ENCODE data around the gene SOD2.
"Not testable (repeated sequence)": the region's sequence is repeated elsewhere in the genome, so short reads cannot be mapped to it uniquely, and the experiment has no call there.

Gene SOD2

DNA sequence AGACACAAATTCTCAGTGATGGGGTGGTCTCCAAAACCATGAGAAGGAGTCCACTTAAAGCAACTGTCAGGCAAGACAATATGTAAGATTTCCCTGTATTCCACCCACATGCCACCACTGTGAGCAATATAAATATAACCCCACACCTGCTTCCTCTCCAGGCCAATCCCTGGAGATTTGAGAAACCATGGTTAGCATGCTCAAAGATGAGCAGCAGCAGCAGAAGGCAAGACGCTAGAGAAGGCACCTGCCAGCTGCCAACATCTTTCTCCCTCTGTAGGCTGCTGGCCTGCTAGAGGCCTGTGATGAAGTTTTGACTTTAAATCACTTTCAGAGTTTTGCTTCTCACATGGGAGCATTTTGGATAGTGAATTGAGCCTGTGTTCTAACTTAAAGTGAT is 7.9 kb upstream of the SOD2 start:
- no peak overlapping the region for H3K27ac ChIP-seq (ENCODE audit: insufficient read depth, low read length, poor library complexity, severe bottlenecking)
- DNase-seq, result no peak
- H3K4me1 ChIP-seq (ENCODE audit: control insufficient read depth, insufficient read depth, low read length, poor library complexity, severe bottlenecking), result no peaks in the 10 kb centered on the region
- H3K36me3 ChIP-seq (ENCODE audit: control insufficient read depth, insufficient read depth, low read length), result no peaks in the 10 kb centered on the region
- no peak overlapping the region for H3K4me3 ChIP-seq (ENCODE audit: insufficient read depth, low read depth, low read length, poor library complexity, severe bottlenecking)
- no peaks in the 10 kb centered on the region for H3K9me3 ChIP-seq (ENCODE audit: control insufficient read depth, low read length)
- H3K27me3 ChIP-seq (replicated peaks; ENCODE audit: control insufficient read depth, insufficient read depth, low read length, poor library complexity, severe bottlenecking), result no peaks in the 10 kb centered on the region

DNA sequence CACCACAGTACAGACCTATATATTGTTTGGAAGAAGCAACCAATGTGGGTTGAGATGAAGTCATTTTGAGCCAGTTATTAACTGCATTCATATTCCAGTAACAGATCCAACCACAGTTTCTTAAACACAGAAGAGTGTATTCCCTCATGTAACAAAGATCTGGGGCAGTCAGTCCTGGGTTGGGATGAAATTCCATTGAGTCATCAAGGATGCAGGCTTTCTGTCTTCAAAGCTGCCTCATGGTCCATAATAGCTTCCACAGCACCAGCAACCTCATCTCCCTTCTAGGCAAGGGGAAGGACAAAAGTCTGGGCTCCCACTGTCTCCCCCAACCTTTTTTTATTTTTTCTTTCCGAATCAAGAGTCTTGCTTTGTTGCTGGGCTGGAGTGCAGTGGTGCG is 2.9 kb upstream of the SOD2 start:
- peaks cover 19% of the 10 kb centered on the region for H3K4me1 ChIP-seq (ENCODE audit: control insufficient read depth, insufficient read depth, low read length, poor library complexity, severe bottlenecking)

DNA sequence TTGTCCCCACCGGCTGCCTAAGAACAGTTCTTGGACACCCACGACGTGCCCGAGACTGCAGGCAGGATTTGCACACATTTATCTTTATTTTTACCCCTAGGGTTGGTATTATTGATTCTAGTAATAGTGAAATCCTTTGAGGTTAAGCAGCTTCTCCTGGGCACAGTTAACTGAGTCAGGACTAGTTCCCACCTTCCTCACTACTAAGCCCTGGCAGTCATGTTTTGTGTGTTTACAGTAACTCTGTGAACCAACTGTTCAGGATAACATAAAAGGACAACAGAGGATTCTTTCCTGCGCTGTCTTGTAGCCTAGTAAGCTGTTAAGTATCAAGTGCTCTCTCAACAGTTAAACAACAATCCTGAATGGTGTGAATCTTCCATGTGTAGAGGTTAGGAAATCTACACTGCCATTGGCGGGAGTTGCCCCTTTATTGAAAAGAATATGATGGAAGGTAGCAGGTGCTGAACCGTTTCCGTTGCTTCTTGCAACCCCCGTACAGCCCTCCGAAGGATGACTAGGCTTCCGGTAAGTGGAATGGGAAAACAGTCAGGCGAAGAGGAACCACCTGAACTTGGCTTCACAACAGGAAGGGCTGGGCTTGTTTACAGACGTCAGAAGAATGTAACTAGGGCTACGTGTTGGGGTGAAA is 979 bp upstream of the SOD2 start:
- H3K9me3 ChIP-seq (ENCODE audit: control insufficient read depth, low read length), result no peaks in the 10 kb centered on the region
- peaks cover 5% of the 10 kb centered on the region for H3K36me3 ChIP-seq (ENCODE audit: control insufficient read depth, insufficient read depth, low read length)
- peak; percentile 25 to 61 (median 55) for DNase-seq
- peak overlapping the region; percentile 72 for H3K4me3 ChIP-seq (ENCODE audit: insufficient read depth, low read depth, low read length, poor library complexity, severe bottlenecking)
- H3K27ac ChIP-seq (ENCODE audit: insufficient read depth, low read length, poor library complexity, severe bottlenecking), result peak overlapping the region; percentile 78
- H3K27me3 ChIP-seq (replicated peaks; ENCODE audit: control insufficient read depth, insufficient read depth, low read length, poor library complexity, severe bottlenecking), result no peaks in the 10 kb centered on the region
- H3K4me1 ChIP-seq (ENCODE audit: control insufficient read depth, insufficient read depth, low read length, poor library complexity, severe bottlenecking), result peaks cover 19% of the 10 kb centered on the region

More for the DNA sequence above, 2.9 kb upstream of the SOD2 start:
- DNase-seq, result no peak
- Histone ChIP-seq H3K4me3 (ENCODE audit: insufficient read depth, low read depth, low read length, poor library complexity, severe bottlenecking) (no peak overlapping the region), H3K9me3 (ENCODE audit: control insufficient read depth, low read length) (no peaks in the 10 kb centered on the region), H3K27me3 (replicated peaks; ENCODE audit: control insufficient read depth, insufficient read depth, low read length, poor library complexity, severe bottlenecking) (no peaks in the 10 kb centered on the region), H3K36me3 (ENCODE audit: control insufficient read depth, insufficient read depth, low read length) (no peaks in the 10 kb centered on the region), H3K27ac (ENCODE audit: insufficient read depth, low read length, poor library complexity, severe bottlenecking) (no peak overlapping the region)

DNA sequence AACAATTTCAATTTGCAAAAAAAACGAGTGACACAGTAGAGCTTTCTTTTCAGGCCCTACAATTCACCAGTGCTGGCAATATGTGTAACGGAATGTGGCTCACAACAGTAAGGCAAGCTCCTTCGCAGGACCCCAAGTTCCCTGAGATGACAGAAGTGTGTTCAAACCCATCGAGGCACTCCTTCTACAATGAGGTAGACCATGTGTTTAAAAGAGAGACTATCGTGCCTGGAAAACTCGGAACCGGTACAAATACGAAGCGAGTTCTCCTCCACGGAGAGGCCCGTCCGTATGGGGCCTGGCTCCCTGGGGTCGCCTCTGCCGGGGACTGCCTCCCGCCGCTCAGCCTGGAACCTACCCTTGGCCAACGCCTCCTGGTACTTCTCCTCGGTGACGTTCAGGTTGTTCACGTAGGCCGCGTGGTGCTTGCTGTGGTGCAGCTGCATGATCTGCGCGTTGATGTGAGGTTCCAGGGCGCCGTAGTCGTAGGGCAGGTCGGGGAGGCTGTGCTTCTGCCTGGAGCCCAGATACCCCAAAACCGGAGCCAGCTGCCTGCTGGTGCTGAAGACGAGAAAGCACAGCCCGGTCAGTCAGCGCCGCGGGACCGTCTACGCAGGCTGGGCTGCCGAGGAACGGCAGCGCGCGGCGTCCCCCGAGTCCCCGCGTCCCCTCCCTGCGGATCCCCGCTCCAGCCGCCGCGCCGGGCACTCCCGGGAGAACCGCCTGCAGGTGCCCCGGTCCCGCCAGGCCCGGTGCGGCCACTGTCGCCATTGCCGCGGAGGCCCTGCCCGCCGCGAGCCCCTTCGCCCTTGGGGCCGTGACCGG is 526 bp downstream of the SOD2 start:
- peaks cover 19% of the 10 kb centered on the region for H3K4me1 ChIP-seq (ENCODE audit: control insufficient read depth, insufficient read depth, low read length, poor library complexity, severe bottlenecking)

DNA sequence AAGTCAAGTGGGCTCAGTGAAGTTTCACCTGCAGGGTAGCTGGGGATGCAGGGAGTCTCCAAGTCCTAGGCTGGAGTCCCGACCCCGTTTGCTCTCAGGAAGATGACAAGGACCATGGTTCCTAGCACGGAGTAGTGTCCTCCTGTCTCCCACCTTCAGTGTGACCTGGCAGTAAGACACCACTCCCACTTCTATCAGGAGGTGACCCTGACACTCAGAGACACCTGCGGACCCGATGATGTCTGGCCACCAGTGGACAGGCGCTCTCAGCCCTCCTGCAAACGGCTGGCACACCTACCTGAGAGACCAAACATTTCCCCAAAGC is 1.1 kb downstream of the SOD2 start:
- no peak for DNase-seq
- Histone ChIP-seq H3K4me1 (ENCODE audit: control insufficient read depth, insufficient read depth, low read length, poor library complexity, severe bottlenecking) (peaks cover 19% of the 10 kb centered on the region), H3K36me3 (ENCODE audit: control insufficient read depth, insufficient read depth, low read length) (peaks cover 5% of the 10 kb centered on the region), H3K27me3 (replicated peaks; ENCODE audit: control insufficient read depth, insufficient read depth, low read length, poor library complexity, severe bottlenecking) (no peaks in the 10 kb centered on the region), H3K27ac (ENCODE audit: insufficient read depth, low read length, poor library complexity, severe bottlenecking) (peak overlapping the region; percentile 78), H3K4me3 (ENCODE audit: insufficient read depth, low read depth, low read length, poor library complexity, severe bottlenecking) (peak overlapping the region; percentile 72), H3K9me3 (ENCODE audit: control insufficient read depth, low read length) (no peaks in the 10 kb centered on the region)

More for the DNA sequence above, 526 bp downstream of the SOD2 start:
- Histone ChIP-seq H3K27me3 (replicated peaks; ENCODE audit: control insufficient read depth, insufficient read depth, low read length, poor library complexity, severe bottlenecking) (no peaks in the 10 kb centered on the region), H3K9me3 (ENCODE audit: control insufficient read depth, low read length) (no peaks in the 10 kb centered on the region), H3K27ac (ENCODE audit: insufficient read depth, low read length, poor library complexity, severe bottlenecking) (peak overlapping the region; percentile 78), H3K36me3 (ENCODE audit: control insufficient read depth, insufficient read depth, low read length) (peaks cover 5% of the 10 kb centered on the region), H3K4me3 (ENCODE audit: insufficient read depth, low read depth, low read length, poor library complexity, severe bottlenecking) (peak overlapping the region; percentile 72)
- peak; percentile 10 to 36 (median 21) for DNase-seq

DNA sequence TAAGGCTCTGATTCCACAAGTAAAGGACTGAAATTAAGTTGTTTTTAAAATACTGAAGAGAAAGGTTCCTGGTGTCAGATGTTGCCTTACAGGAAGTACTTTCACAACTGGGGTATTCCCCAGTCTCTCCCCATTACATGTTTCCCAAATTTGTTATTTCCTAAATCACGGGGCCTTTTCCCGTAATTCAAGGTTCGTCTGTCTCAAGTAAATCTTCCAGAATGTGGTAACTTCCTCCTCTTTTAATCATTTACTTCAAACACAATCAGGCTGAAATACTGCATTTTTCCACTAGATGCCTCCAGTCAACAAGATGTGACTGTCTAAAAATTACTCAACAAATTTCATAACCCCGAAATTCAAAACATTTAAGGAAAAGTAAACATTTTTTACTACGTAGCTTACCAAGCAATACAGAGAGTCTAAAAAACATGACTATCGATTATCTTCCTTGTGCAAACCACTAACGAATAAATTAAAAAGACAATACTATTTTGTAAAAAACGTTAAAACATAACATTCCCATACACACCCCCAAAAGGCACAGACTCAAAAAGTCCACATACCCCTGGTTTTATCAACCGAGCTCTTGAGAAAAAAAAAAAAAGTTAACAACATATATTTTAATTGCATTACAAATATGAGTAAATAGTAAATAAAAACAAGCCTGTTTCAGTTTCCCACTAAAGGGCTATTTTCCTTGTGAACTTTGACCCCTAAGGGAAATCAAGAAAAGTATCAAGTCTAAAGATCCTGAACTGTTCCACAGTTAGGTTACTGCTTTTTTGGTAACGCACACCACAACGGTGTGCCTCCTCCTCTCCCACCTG is 1.7 kb downstream of the SOD2 start:
- no peak overlapping the region for H3K4me3 ChIP-seq (ENCODE audit: insufficient read depth, low read depth, low read length, poor library complexity, severe bottlenecking)
- DNase-seq, result no peak
- no peaks in the 10 kb centered on the region for H3K27me3 ChIP-seq (replicated peaks; ENCODE audit: control insufficient read depth, insufficient read depth, low read length, poor library complexity, severe bottlenecking)
- H3K9me3 ChIP-seq (ENCODE audit: control insufficient read depth, low read length), result no peaks in the 10 kb centered on the region
- H3K36me3 ChIP-seq (ENCODE audit: control insufficient read depth, insufficient read depth, low read length), result peaks cover 5% of the 10 kb centered on the region
- H3K27ac ChIP-seq (ENCODE audit: insufficient read depth, low read length, poor library complexity, severe bottlenecking), result peak overlapping the region; percentile 78
- H3K4me1 ChIP-seq (ENCODE audit: control insufficient read depth, insufficient read depth, low read length, poor library complexity, severe bottlenecking), result peaks cover 19% of the 10 kb centered on the region

DNA sequence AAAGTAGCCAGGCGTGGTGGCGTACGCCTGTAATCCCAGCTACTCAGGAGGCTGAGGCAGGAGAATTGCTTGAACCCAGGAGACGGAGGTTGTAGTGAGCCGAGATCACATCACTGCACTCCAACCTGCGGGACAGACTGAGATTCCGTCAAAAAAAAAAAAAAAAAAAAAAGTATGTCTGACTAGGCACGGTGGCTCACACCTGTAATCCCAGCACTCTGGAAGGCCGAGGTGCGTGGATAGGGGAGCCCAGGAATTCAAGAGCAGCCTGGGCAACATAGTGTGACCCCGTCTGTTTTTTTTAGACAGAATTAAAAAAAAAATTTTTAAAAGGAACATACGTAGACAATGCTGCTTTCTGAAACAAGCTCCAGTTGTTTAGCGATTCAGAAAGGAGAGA is 2.9 kb downstream of the SOD2 start:
- H3K4me3 ChIP-seq (ENCODE audit: insufficient read depth, low read depth, low read length, poor library complexity, severe bottlenecking); H3K27ac ChIP-seq (ENCODE audit: insufficient read depth, low read length, poor library complexity, severe bottlenecking): not testable (repeated sequence)

DNA sequence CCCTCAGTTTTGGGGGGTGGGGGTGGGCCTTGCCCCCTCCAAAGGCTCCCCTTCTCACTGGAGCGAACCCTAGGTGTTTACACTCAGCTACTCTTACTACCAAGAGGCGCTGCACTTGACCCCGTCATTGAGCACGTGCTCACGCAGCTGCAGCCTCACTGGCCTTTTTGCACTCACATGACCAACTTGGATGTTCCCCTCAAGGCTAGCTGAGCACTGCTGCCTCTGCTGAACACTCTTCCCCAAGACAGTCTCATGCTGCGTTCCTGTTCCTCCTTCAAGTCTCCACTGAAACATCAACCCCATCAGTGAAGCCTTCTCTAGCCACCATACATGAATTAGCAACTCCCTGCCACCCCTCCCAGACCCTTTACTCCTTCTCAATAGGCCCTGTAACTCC is 4.0 kb downstream of the SOD2 start:
- H3K4me1 ChIP-seq (ENCODE audit: control insufficient read depth, insufficient read depth, low read length, poor library complexity, severe bottlenecking), result peaks cover 14% of the 10 kb centered on the region
- H3K4me3 ChIP-seq (ENCODE audit: insufficient read depth, low read depth, low read length, poor library complexity, severe bottlenecking), result no peak overlapping the region
- no peaks in the 10 kb centered on the region for H3K27me3 ChIP-seq (replicated peaks; ENCODE audit: control insufficient read depth, insufficient read depth, low read length, poor library complexity, severe bottlenecking)
- DNase-seq, result no peak
- peaks cover 12% of the 10 kb centered on the region for H3K36me3 ChIP-seq (ENCODE audit: control insufficient read depth, insufficient read depth, low read length)
- H3K27ac ChIP-seq (ENCODE audit: insufficient read depth, low read length, poor library complexity, severe bottlenecking), result no peak overlapping the region
- H3K9me3 ChIP-seq (ENCODE audit: control insufficient read depth, low read length), result no peaks in the 10 kb centered on the region

More for the DNA sequence above, 2.9 kb downstream of the SOD2 start:
- H3K27me3 ChIP-seq (replicated peaks; ENCODE audit: control insufficient read depth, insufficient read depth, low read length, poor library complexity, severe bottlenecking); H3K36me3 ChIP-seq (ENCODE audit: control insufficient read depth, insufficient read depth, low read length); DNase-seq; H3K9me3 ChIP-seq (ENCODE audit: control insufficient read depth, low read length): not testable (repeated sequence)
- peaks cover 19% of the 10 kb centered on the region for H3K4me1 ChIP-seq (ENCODE audit: control insufficient read depth, insufficient read depth, low read length, poor library complexity, severe bottlenecking)

DNA sequence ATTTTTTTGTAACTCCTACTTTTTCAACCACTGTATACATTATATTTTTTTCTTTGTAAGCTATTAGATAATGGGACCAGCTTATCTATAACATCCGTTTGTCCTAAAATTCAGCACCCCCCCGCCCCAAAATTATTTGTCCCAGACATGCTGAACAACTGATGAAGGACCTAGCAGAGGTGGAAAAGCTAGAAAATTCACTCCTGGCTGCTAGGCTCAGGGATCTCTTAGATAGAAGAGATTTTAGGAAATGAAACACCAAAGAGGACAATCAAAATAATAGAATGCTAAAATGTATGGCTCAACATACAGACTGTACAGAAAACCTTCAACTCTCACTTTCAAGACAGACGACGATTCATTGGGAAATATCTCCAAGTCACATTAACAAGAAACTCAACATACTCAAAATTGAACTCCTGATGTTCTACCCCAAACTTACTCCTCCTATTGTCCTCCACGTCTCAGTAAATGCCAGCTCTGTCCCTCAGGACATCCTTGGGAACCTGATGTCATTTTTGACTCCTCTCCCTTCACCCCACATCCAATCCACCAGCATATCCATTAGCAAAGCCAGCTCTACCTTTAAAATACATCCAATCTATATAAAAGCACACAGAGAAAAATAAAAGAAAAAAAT is 4.7 kb downstream of the SOD2 start:
- Histone ChIP-seq H3K27ac (ENCODE audit: insufficient read depth, low read length, poor library complexity, severe bottlenecking) (no peak overlapping the region), H3K4me3 (ENCODE audit: insufficient read depth, low read depth, low read length, poor library complexity, severe bottlenecking) (no peak overlapping the region), H3K9me3 (ENCODE audit: control insufficient read depth, low read length) (no peaks in the 10 kb centered on the region), H3K36me3 (ENCODE audit: control insufficient read depth, insufficient read depth, low read length) (peaks cover 18% of the 10 kb centered on the region), H3K27me3 (replicated peaks; ENCODE audit: control insufficient read depth, insufficient read depth, low read length, poor library complexity, severe bottlenecking) (no peaks in the 10 kb centered on the region), H3K4me1 (ENCODE audit: control insufficient read depth, insufficient read depth, low read length, poor library complexity, severe bottlenecking) (peaks cover 14% of the 10 kb centered on the region)
- DNase-seq, result no peak
